Mucosa of descending colon (tissue), 3 donors: ENCODE measurements around the gene SCYL2. TPM values are rescaled to one million over a fixed set of nuclear protein-coding genes. Genes with fewer than 3 reads are reported as not detected.

ENCODE experiments used
- ATAC-seq: fragments of 200-7000 bp; cut with Tn5 transposase; one replicate; pipeline ENCODE4 v1.9.1; 2020; ENCODE audit warnings: mild to moderate bottlenecking, moderate library complexity
- DNase-seq, 3 donors: peaks; one replicate each; pipeline ENCODE4 v3.0.0-alpha.2; 2020
- H3K36me3 ChIP-seq: fragments of 200-600 bp; one replicate; pipeline ENCODE4 v1.8.0; 2021; ENCODE audit warnings: low read depth, mild to moderate bottlenecking
- H3K4me1 ChIP-seq: fragments of 200-600 bp; one replicate; pipeline ENCODE4 v1.8.0; 2021; ENCODE audit warnings: low read depth, mild to moderate bottlenecking
- H3K4me3 ChIP-seq: fragments of 200-600 bp; one replicate; pipeline ENCODE4 v1.8.0; 2021; ENCODE audit warnings: mild to moderate bottlenecking
- H3K9me3 ChIP-seq: fragments of 200-600 bp; one replicate; pipeline ENCODE4 v1.8.0; 2021; ENCODE audit warnings: mild to moderate bottlenecking
- intact Hi-C, 2 donors: fragments of 100-400 bp; cut with DNase I in 1 of 2; cut with micrococcal nuclease in 1 of 2; formaldehyde crosslinking; loops; one replicate each; pipeline versions ENCODE4 v1.11.0 to v1.11.1; 2022; cut with DNase I, micrococcal nuclease
- total RNA-seq, 3 donors: library from RNA; stranded (reverse); fragmentation: NEBNext Ultra II Directional in 2 of 3; extraction: Animal tissue kit (Norgen Biotek cat#: 25700) in 2 of 3; gene quantifications; one replicate each; pipeline versions ENCODE4 v1.2.1 to v1.2.4, GENCODE V29; 2021 to 2023
- TF ChIP-seq, protein P1 (sequence below): fragments of 200-600 bp; IDR thresholded peaks from one replicate; pipeline ENCODE4 v1.8.0; 2022; ENCODE audit warnings: antibody characterized with exemption, mild to moderate bottlenecking
- donor health status: DM: no; HTN: no; CAD: no; lungs with moderate emphysema.
- donor health status: DM: no; HTN: no; CAD: no.
- donor health status: DM: no; HTN: yes; CAD: no.

SCYL2 gene
- total RNA-seq, 3 donors from 2014 or later = 56.8 to 64.6 (median 63.4) TPM

DNA sequence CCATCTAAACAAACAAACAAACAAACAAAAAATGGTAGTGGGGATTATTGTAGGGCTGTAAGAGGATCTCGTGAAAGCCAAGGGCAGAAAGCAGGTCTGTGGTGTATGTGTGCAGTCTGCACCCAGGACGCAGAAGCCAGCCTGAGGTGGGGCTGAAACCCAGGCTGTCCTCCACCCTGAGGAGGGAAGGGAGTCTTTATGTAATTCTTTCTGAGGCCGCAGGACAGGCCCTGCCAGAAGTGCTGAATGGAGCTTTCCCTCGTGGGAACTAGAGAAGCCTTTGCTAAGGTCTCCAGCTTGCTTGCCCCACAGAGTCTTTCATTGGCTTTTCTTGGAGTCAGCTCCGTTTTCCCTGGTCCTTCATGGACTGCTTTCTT, 117.6 kb downstream of the SCYL2 start:
- ATAC-seq (no peak), DNase-seq (no peak)
- intact Hi-C loops = no loop called here
- H3K36me3 ChIP-seq = no peaks in the 10 kb centered on the region
- no peaks in the 10 kb centered on the region for H3K4me1 ChIP-seq
- H3K9me3 ChIP-seq = no peaks in the 10 kb centered on the region
- H3K4me3 ChIP-seq = no peak overlapping the region
- TF ChIP-seq, protein P1, sequence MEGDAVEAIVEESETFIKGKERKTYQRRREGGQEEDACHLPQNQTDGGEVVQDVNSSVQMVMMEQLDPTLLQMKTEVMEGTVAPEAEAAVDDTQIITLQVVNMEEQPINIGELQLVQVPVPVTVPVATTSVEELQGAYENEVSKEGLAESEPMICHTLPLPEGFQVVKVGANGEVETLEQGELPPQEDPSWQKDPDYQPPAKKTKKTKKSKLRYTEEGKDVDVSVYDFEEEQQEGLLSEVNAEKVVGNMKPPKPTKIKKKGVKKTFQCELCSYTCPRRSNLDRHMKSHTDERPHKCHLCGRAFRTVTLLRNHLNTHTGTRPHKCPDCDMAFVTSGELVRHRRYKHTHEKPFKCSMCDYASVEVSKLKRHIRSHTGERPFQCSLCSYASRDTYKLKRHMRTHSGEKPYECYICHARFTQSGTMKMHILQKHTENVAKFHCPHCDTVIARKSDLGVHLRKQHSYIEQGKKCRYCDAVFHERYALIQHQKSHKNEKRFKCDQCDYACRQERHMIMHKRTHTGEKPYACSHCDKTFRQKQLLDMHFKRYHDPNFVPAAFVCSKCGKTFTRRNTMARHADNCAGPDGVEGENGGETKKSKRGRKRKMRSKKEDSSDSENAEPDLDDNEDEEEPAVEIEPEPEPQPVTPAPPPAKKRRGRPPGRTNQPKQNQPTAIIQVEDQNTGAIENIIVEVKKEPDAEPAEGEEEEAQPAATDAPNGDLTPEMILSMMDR = no peak

DNA sequence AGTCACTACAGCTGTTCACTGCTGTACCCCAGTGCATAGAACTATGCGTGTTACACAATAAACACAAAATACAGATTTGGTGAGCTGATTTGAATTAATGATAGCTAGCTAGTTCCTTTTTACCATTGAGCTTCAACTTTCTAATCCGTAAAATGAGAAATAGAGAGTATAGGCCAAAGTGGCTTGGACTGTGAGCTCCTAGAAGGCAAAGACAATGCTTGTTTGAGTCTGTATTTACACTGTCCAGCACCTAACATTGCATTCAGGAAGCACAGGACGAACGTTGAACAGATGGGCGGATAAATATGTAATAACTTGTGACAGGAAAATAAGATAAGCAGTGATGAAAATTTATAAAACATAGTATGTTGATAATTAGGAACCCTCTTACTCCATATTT, 121.4 kb downstream of the SCYL2 start:
- DNase-seq = no peak
- H3K9me3 ChIP-seq = no peaks in the 10 kb centered on the region
- TF ChIP-seq, protein P1 = no peak
- intact Hi-C loops = no loop called here
- no peaks in the 10 kb centered on the region for H3K4me1 ChIP-seq
- ATAC-seq = no peak
- no peaks in the 10 kb centered on the region for H3K36me3 ChIP-seq
- no peak overlapping the region for H3K4me3 ChIP-seq

Other genes with a start within 250 kb of the SCYL2 start
- 10 to 100 TPM; 20.6 to 29.7 (median 25.0) TPM for gene BLTP3B, start 124.3 kb upstream of the SCYL2 start, total RNA-seq
- 10 to 100 TPM; 20.4 to 26.5 (median 21.4) TPM for gene ACTR6, start 66.4 kb upstream of the SCYL2 start, total RNA-seq
- gene DEPDC4, start 98 bp upstream of the SCYL2 start, total RNA-seq = 1 to 10 TPM; 1.1 to 2.5 (median 2.1) TPM
- 1 to 10 TPM; 2.6 to 3.0 (median 2.7) TPM for gene SLC17A8, start 89.9 kb downstream of the SCYL2 start, total RNA-seq
- gene NR1H4, start 206.7 kb downstream of the SCYL2 start, total RNA-seq = 10 to 100 TPM in 2 of 3 donors, 1 to 10 TPM in 1; 9.4 to 17.6 (median 13.8) TPM